Suppressor macrophage (primary cell): ENCODE data around the gene FMNL3.
"Not testable (repeated sequence)": the region's sequence is repeated elsewhere in the genome, so short reads cannot be mapped to it uniquely, and the experiment has no call there.

ENCODE experiments used
- DNase-seq, 4 experiments: peaks; one replicate each; pipeline ENCODE4 v3.0.0-alpha.2; 2020 to 2022
- total RNA-seq, 17 experiments: gene quantifications; one replicate each; lab custom pipeline; 2026; ENCODE audit warnings: mixed read lengths in 6 of 17, inconsistent platforms in 3 of 17; lab: John Stamatoyannopoulos, UW

Gene FMNL3, protein sequence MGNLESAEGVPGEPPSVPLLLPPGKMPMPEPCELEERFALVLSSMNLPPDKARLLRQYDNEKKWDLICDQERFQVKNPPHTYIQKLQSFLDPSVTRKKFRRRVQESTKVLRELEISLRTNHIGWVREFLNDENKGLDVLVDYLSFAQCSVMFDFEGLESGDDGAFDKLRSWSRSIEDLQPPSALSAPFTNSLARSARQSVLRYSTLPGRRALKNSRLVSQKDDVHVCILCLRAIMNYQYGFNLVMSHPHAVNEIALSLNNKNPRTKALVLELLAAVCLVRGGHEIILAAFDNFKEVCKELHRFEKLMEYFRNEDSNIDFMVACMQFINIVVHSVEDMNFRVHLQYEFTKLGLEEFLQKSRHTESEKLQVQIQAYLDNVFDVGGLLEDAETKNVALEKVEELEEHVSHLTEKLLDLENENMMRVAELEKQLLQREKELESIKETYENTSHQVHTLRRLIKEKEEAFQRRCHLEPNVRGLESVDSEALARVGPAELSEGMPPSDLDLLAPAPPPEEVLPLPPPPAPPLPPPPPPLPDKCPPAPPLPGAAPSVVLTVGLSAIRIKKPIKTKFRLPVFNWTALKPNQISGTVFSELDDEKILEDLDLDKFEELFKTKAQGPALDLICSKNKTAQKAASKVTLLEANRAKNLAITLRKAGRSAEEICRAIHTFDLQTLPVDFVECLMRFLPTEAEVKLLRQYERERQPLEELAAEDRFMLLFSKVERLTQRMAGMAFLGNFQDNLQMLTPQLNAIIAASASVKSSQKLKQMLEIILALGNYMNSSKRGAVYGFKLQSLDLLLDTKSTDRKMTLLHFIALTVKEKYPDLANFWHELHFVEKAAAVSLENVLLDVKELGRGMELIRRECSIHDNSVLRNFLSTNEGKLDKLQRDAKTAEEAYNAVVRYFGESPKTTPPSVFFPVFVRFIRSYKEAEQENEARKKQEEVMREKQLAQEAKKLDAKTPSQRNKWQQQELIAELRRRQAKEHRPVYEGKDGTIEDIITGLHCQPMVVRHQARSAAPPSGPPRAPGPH
- total RNA-seq, result 93.9 to 378 (median 171) reads per million in 17 experiments

DNA sequence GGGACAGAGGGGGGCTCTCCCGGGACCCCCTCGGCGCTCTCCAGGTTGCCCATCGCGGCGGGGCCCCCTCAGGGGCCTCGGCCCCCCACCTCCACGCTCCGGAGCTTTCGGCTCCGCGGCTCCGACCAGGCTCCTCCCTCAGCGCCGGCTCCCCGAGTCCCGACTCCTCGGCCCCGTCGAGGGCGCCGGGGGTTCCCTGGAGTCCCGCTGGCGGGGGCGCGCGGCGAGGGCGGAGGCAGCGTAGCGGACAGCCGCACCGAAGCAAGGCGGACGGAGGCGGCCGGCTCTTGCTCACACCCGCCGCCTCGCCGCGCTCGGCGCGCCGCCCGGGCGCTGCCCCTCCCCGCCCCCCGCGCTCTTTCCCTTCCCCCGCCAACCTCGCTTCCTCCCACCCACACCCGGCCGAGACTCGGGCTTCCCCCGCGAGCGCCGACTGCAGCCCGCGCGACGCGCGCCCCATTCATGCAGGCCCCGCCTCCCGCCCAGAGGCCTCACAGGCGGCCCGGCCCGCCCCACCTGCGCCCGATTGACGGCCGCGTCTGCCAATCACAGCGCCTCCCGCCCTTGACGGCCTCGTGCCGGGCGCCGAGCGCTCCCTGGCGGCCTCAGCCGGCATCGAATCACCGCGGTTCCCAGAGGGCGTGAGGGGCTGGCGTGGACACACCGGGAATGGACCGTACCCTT lies at the start of gene FMNL3:
TSS of gene FMNL3 (minus strand) at position 278 of the 684 bp plus-strand sequence. CDS start at position 53, 225 bp downstream.
- peak; percentile 98 to 100 (median 99) for DNase-seq

DNA sequence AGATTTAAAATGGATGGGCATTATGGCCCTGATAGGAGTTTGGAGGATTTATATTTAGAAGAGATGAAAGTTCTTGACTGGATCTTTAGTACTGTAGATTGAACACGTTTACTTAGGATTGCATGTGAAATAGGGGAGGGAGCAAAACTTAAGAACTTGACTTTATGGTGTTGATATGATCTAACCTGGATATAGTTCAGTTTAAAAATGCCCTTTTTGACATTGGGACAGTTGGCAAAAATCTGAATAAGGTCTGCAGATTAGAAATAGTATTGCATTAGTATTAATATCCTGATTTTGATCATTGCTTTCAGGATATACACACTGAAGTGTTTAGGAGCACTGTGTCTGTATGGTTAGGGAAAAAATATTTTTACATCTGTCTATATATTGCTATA lies 43.8 kb upstream of the FMNL3 start:
- DNase-seq, result no peak

DNA sequence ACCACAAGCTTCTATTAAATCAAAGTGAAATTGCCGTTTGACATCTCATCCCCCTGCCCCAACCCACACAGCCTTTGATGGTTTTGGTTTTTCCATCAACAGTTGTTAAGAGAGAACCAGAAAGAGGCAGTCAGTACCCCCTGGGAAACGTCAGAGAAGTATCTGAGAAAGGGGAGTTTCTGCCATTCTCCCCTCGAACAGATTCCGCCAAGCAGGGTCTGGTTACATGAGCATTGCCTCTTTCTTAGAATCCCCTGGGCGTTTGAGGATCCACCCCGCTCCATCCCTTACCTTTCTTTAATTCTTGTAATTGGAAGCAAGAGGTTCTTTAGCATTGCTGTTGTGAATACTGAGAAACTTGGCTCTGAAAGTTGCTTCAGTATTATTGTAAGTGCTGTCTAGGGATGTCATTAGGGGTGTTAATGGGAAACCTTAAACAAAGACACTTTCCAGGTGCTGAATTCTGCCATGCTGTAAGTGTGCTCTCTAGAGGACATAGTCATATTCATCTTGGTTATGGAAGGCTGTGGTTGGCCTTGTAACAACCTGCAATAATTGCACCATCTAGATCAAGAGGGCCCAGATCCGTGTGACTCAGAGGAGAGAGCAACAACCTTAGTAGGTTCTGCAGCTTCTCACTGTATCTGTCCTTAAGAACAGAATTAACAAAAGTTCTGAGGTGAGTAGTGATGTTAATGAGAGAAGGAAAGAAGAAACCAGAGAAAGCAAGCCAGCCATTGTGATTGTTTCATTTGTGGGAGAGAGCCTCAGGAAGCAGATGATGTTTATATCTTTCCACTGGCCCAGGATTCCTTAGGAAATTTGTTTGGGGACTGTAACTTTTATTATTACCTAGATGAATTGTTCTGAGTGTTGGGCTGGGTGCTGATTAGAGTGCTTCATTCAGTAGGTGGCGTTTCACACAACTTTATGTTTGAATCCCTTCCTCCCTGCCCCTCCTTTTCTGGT lies 43.1 kb upstream of the FMNL3 start:
- peak; percentile 30 to 67 (median 62) for DNase-seq

DNA sequence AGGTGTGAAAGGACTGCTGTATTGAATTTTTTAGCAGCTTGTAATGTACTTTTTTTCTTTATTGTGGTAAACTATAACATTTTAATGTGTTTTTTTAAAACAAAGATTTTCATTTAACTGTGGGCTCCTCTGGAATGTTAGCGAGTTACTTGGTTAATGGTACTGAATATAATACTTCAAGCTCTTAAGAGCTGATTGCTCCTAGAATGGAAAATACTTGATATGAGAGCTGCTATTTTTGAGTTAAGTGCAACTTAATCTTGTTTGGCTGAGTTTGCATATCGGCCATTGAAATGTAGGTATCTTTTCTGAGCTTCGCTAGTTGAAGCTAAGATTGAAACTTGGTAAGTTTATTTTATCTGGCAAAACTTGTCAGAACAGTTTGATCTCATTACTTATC lies 41.6 kb upstream of the FMNL3 start:
- DNase-seq, result no peak

DNA sequence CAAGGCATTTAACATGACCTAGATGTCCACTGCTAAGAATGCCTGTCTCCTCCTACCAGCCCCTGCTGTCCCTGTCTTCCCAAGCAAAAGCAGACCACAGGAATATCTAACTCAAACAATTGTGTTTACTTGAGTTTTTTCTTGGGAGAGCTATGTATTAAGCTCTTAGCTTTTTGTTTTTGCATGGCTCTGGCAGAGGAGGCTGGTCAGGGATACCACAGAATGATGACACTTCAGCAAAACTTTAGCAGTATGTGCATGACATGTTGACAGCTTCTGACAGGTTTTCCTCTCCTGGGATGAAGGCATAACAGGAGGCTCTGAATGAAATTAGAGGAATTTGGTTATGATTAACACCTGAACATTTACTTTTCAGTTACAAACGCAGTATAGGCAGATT lies 41.1 kb upstream of the FMNL3 start:
- no peak for DNase-seq

DNA sequence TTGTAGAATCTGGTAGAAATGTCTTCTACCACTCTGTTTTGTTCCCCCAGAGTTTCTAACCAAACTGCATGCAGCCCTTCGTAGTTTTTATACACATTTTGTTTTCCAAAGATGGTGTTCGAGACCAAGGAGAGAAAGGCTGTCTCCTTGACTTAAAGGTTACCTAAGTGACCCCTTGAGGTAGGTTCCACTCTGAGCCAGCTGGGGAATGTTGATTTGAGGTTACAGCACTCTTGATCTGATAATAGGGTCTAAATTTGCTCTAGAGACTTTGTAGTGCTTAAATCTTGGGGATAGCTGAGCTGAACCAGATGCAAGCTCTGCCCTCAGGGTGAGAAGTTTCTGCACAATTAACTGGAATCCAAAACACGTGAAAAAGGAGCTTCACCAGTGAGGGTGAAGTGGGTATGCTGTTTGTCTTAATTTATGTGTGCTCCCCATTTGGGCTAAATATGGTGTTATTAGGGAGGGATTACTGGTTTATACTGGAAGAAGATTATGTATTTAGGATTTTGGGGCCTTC lies 37.2 kb upstream of the FMNL3 start:
- DNase-seq, result no peak

DNA sequence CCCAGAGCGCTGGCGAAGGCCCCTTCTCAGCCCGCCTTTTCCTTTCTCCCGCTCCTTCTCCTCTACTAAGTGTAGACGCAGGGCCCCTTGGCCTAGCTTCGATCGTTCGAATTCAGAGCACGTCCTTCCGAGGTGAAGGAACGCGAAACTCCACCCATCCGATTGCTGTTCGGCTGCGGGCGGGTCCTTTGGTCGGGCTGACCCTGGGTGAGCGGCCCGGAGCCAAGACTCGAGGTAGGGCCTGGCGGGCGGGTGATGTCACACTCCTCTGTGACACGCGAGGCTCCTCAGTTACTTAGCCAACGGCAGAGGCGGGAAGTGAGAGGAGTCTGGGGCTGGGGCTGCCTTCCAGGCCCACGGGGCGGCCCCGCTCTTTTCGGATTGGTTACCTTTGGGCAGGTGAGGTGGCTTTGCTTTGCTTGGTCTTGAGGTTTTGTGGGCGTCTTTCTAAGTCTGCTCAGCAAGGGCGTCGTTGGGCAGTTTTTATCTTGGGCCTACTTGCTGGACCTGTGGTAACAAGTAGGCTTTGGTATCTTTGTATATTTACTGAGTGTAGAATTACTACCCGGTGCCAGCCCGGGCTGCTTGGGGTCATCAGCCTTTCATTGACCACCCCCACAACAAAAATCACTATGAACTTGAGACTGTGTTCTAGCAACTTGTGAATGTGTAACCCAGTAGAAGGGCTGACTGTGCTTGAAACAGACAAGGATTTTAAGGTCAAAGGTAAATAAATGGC lies 34.8 kb upstream of the FMNL3 start:
- peak; percentile 93 to 96 (median 95) for DNase-seq

DNA sequence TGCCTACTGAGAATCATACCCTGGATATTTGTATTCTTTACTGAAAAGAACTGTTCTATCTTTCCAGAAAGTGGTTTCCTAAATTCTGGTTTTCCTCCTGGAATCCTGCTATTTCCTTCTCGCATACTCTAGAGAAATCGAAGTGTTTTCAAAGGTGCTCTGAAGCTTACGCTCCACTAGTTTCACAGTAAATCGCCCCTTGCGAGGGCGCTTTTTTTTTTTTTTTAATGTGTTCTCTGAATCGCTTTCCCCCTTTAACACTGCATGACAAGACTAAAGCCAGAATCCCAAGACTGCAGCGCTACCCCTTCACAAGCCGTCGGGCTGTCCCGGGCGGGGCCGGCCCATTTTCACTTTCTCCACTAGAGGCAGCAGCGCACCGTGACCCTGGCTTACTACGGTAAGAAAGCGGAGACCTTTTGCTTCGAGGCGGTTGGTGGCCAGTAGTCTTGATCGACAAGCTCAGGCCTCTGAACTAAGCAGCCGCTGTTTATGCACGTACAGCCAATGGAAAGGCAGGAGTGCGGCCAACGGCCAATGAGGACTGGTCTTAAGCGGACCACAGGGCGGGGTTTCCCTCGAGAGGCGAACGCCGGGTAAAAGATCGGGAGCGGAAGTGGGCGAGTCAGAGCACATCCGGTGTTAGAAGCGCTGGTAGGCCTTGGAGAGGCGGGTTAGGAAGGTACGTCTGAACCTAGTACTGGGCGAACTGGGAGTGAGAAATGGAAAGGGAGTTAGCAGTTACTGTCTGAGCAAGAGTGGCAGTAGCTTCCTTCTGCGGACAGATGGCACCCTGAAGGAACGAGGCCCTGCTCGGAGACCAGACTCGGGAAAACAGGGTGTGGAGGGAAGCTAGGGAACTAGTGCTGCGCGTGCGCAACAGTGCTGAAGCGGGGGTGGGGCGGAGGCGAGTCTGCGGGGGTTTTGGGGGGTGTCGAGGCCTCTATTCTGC lies 34.0 kb upstream of the FMNL3 start, which contains the start of gene TMBIM6:
TSS of gene TMBIM6 (plus strand) at position 628 of the 952 bp plus-strand sequence. CDS start 10,937 bp downstream, outside the sequence.
- DNase-seq, result peak; percentile 99 to 100 (median 100)

DNA sequence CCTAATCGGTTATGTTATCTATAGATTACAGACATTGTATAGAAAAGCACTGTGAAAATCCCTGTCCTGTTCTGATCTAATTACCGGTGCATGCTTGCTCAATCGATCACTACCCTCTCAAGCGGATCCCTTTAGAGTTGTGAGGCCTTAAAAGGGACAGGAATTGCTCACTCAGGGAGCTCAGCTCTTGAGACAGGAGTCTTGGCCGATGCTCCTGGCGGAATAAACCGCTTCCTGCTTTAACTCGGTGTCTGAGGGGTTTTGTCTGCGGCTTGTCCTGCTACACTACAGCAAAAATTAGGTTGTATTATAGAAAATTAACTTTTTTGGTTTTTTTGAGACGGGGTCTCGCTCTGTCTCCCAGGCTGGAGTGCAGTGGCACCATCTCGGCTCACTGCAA lies 33.1 kb upstream of the FMNL3 start:
- DNase-seq, result not testable (repeated sequence)

DNA sequence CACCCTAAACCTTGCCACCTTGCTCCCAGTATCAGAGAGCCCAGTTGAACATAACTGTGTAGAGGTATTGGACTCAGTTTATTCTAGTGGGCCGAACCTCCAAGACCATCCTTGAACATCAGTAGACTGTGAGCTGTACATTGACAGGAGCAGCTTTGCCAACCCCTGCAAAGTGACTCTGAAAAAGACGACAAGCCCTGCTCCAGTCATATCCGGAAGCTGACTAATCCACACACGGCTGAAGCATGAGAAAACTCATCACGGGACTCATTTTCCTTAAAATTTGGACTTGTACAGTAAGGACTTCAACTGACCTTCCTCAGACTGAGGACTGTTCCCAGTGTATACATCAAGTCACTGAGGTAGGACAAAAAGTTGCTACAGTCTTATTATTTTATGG lies 31.5 kb upstream of the FMNL3 start:
- DNase-seq, result not testable (repeated sequence)

DNA sequence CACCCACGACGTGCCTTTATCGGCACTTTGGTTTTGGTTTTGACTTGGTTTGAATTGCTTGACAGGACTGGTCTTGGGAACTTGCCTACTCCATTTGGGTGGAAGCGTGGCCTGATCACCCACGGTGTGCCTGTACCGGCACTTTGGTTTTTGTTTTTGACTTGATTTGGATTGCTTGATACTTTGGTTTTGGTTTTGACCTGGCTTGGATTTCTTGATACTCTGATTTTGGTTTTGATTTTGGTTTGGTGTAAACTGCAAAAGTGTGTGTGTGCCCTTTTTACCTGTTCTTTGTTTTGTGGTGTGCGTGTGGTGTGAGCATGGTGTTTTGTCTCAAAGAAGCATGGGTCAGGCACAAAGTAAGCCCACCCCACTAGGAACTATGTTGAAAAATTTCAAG lies 27.7 kb upstream of the FMNL3 start:
- DNase-seq, result not testable (repeated sequence)

DNA sequence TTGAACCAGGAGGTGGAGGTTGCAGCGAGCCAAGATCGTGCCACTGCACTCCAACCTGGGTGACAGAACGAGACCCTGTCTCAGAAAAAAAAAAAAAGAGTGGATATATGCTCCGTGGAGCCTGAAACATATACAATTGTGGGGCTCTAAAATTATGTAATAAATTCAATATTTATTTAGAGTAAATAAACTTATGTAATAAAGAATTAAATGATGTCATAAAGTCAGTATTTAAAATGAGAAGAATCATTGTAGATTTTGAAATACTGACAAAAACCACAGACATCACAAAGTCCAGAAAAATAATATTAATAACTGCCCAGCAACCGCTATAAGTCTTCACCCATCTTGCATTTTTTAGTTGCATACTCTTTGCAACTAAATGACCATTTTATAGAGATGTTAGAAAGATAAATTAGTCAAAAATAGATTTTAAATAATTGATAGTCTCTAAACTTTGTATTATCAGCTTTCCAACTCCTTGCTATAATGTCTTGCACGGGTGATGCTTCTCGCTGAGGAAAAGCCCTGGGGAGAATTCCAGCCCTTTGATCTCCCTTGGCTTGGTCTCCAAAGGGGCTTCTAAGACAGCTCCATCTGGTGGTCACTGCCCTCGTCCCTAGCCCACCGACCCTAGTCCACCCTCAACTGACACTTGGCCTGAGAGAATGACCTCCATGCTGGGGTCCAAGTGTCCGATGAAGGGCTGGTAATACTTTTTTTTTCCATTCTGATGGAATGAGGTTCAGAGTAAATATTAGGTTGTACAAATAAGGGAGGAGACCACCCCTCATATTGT lies 26.2 kb upstream of the FMNL3 start:
- no peak for DNase-seq

DNA sequence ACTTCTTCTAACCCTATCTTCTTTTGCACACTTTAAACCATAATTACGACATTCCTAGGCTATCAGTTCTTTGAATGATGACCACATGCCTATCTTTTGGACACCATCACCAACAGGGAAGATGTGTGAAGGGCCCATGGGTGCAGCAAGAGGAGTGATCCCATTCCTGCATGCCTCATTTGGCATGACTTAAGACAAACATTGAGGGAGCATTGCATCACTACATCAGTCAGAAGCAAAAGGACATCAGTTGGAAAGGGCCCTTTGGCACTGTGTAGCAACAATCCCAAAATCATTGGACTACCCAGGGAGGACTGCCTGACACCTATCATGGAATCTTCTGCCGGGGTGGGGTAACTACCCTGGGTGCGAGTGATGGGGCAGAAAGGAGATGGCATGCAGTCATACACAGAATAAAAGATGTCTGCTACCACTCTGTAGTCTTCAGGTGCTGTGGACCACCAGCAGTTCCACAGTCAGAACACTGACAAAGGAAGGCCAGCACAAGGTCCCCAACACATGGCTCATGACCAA lies 23.4 kb upstream of the FMNL3 start:
- DNase-seq, result peak; percentile 25 to 59 (median 27)

DNA sequence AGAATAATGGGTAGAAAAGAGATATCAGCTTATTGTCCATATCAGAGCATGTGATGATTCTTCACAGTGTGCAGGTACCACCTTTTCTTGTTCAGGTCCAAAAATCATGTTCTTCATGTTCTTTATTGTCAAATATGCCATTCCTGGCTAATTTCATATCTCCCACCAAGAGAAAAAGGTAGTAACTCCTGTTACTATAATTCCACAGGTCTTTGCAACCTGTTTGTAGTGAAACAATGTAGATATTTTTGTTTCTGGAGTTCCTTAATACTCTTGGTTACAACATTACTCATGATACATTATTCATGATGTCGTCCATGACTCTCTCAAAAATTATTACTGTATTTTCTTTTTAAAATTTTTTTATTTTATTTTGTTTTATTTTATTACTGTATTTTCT lies 22.8 kb upstream of the FMNL3 start:
- DNase-seq, result no peak

DNA sequence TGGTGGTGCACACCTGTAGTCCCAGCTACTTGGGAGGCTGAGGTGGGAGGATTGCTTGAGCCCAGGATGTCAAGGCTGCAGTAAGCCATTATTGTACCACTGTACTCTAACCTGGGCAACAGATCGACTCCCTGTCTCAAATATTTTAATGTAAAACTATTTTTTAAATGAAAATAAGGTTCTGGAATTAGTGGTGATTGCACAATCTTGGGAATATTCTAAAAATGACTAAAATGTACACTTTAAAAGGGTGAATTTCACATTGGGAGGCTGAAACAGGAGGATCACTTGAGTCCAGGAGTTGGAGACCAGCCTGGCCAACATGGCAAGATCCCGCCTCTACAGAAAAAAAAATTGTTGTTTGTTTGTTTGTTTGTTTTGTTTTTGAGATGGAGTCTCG lies 21.2 kb upstream of the FMNL3 start:
- no peak for DNase-seq

DNA sequence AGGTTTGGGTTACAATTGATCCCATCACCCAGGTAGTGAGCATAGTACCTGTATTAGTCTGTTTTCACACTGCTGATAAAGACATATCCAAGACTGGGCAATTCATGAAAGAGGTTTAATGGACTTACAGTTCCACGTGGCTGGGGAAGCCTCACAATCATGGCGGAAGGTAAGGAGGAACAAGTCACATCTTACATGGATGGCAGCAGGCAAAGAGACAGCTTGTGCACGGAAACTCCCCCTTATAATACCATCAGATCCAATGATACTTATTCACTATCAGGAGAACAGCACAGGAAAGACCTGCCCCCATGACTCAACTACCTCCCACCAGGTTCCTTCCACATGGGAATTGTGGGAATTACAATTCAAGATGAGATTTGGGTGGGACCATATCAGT lies 14.2 kb upstream of the FMNL3 start:
- not testable (repeated sequence) for DNase-seq

DNA sequence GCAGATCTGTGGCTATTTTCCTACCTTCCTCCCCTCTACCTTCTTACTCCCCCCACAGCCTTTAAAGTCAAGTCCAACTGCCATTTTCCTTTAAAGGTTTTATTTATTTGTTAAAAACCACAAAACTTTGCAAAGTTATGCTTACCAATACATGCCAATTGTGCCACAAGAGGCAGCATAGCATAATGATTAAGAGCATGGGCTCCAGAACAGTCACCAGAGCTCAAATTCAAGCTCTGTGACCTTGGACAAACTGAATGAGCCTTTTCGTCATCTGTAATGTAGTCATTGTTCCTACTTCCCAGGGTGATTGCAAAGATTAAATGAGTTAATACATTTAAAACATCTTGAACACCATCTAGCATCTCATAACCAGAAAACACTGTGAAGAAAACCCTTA lies 13.0 kb upstream of the FMNL3 start:
- DNase-seq, result peak in 2 of 4 experiments; percentile 21 to 24

DNA sequence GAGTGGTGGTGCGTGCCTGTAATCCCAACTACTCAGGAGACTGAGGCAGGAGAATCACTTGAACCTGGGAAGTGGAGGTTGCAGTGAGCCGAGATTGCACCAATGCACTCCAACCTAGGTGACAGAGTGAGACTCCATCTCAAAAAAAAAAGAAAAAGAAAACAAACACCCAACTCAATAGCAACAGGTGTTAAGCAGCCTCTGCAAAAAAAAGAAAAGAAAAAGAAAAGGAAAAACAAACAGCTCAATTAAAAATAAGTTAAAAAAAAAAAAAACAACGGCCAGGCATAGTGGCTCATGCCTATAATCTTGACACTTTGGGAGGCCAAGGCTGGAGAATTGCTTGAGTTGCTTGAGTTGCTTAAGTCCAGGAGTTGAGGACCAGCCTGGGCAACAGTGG lies 10.6 kb upstream of the FMNL3 start:
- not testable (repeated sequence) for DNase-seq
